HG03066 (cell line): ENCODE data around the gene GRP.

ENCODE experiments used
- ATAC-seq: cut with Tn5 transposase; IDR thresholded peaks from one replicate; pipeline ENCODE4 v1.9.1; 2021; ENCODE audit warnings: low read depth; ENCODE audit not compliant: unreplicated experiment

GRP gene

DNA sequence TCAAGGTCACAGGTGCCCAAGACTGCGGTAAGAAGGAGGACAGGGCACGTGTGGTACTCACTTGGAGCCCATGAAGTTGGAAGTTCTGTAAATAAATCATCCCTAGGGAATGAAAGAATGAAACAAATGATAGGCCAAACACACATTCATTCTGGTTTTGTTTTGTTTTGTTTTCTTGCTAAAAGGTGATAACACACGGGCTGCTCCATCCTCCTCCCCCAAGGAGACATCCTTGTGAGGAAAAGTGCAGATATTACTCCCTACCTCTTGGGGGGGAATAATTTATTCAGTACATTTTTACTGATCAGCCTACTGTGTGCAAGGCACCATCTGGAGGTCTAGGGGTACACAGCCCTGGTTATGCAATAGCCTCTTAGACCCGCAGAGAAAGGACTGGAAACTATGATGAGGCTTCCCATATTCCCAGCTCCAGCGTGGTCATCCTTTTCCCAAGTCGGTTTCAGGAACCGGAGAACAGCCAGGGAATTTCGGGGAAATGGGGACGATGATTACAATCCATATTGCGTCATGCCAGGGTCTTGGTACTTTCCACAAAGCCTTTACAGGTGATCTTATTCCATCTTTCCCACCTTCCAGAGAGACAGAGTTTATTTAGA is 47.0 kb downstream of the GRP start:
- ATAC-seq, result no peak

DNA sequence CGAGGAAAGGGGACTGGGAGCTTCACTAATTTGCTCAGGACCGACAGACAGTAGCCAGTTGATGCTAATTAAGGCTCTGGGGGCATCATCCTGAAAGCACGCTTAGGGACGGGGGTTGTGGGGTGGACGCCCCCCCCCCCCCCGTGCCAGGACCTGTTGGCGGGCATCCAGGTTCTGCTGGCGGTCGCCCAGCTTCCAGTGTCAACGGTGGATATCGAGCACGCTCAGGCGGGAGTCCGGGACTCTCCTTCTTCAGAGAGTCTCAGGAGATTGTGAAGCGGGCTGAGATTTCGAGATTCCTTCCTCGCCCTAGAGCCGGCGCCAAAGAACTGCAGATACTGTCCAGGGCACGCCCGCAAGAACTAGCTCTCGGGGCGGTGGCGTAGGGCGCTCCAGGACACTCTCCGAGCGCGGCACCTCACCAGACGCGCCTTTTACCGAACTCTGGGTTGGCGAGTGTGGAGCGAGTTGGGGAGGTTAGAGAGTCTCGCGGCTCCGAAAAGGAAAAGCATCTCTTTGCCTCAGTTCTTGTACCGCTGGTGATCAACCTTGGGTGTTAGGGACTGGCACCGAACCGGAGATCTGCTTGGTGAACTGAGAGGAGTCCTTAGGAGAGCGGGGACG is 47.7 kb downstream of the GRP start:
- no peak for ATAC-seq

DNA sequence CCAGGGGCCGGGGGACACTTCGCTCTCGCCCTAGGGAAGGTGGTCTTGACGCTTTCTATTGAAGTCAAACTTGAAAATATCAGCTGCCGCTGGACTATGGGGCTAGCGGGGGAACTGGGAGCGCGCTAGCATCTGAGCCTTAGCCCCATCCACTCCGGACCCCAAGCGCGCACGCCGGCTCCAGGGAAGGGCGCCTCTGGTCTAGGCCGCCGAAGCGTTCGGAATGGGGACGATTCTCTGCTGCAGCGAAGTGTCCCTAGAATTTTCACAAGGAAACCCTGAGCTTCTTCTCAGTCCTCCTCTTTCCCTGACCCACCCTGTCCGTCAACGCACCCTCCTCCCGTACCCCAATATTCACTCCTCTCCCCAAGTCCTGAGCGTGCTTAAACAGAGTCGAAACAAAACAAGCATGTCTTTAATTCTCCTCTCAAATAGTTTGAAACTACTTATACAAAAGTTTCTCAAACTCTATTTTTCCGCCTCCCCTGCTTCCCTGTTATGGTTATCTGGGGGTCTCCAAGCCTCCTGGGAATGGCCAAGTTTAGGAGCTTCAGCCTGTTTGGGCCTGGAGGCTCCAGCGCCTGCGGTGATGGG is 48.3 kb downstream of the GRP start:
- ATAC-seq, result no peak

DNA sequence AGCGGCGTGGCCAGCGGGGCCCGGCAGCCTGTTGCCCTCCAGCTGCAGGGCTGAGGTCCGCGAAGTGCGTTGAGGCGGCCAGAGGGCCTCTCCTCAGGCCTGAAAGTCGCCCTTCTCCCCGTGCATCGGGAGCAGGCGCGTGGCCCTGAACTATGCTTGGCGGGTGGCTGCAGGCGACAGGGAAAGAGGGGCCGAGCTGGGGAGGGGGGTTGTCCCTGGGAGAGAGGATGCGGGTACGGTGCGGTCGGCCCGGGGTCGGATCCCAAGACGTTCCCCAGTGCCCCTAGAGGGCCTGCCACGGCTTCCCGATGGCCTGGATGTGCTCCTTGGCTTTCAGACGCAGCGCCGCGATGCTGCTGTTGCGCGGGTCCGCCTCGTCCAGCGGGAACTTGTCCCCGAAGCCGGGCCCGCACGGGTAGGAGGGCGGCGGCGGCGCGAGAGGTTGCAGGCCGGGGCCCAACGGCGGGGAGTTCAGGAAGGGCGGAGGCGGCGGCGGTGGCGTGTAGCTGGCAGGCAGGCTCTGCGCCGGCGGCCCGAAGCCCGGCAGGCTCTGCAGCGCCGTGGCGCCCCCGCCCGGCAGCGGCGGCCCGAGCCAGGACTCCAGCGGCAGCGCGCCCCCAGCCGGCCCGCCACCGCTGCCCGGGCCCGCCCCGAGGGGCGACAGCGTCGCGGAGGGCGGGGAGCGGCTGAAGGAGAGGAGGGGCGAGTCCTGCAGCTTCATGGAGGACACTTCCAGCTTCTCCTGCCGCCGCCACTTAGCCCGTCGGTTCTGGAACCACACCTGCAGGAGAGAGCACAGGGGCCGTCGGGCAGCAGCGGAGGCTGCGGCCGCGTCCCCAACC is 49.0 kb downstream of the GRP start:
- ATAC-seq, result no peak

DNA sequence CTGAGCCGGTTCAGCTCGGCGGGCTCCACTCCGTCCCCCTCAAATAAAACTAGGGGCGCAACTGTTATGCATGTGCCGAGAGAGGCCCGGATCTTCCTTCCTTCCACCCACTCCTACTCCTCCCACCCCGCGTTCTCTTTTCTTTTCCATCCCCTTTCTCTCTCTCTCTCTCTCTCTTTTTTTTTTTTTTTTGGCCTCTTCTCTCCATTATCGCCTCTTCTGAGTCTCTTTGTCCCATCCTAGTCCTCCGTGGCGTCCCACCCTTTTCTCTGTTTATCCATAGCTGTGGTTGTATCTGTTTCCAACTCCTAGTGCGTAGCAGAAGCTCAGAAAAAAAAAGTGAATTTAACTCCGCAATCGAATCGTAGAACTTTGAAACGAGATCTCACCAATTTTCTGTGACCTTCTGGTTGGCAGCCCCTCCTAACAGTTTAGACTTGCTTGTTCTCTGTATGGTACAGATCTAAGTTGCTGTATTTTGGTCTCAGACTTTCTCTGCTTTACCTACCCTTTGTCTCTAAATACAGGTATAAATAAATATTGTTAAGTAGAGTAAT is 49.7 kb downstream of the GRP start:
- ATAC-seq, result no peak

DNA sequence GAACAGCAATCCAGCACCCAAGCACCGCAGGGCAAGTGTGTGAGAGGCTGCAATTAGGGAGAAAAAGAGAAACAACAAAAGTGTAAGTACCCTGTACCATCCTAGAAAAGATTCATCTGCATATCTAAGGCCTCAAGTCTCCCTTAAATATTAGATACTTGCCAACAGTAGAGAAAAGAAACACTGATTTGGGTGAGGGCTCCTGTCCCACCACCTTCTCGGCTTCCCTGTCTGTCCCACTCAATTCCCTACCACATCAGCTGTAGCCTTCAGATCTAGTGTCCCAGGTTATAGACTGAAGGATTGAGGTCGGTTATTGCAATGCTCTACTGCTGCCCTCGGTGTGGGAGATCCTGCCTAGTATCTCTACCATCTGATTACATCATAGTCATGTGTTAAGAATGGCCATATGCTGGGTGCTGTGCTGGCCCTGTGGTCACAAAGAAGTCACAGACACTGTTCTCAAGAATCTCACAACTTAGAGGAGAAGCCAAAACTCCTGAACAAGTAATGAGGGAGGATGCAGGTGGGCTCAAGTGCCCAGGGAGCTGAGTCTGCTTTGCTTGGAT is 50.8 kb downstream of the GRP start:
- ATAC-seq, result no peak

DNA sequence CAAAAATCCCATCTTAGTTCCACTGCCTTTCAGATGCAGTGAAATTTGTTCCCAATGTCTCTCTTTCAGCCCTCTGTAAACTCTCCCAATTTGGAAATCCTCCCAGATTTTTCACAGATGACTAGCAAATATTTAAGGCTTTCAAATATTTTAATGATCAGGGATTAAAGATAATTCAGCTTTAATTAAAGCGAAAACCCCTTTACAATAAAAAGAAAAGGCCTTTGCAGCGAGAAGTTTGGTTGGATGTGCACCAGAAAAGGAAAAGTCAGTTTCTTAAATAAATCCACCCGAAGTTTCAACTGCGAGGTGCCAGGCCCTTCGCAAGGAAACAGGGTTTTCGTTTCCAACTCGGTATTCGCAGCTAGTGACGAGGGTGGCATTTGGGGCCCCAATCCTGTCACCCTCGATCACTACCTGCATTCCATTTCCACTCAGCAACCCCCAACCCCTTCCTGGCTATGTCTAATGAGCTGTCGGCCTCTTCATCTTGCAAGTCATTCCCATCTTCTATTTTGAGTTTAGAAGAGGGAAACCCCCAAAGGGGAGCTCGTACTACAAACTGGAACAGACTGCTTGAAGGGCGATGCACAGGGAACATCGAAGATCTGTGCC is 51.8 kb downstream of the GRP start:
- ATAC-seq, result no peak

DNA sequence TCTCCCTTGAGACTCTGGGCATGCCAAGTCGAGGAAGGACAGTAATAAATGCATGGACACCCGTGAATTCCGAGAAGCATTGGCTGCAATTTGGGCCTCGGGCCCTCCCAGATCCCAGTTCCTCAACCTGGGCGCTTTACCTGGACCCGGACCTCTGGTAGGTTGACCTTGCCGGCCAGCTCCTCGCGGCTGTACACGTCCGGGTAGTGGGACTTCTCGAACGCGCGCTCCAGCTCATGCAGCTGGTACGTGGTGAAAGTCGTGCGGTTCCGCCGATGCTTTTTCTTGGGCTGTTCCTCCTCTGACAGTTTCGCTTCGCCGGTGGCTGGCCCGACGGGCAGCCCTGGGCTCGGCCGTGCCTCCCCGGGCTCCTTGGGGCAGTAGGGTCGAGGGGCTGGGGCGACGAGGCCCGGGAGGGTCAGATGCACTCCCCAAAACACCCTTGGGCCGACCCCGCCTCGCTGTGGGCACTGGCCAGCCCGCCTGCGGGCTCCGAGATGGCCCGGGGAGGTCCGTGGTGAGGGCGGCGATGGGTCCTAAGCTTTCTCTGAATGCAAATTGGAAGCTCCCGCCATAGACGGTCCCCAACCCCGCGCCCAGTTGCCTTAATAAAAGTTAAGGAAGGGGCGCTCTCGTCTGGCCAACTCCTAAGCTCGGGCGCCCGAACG is 52.4 kb downstream of the GRP start:
- ATAC-seq, result no peak

DNA sequence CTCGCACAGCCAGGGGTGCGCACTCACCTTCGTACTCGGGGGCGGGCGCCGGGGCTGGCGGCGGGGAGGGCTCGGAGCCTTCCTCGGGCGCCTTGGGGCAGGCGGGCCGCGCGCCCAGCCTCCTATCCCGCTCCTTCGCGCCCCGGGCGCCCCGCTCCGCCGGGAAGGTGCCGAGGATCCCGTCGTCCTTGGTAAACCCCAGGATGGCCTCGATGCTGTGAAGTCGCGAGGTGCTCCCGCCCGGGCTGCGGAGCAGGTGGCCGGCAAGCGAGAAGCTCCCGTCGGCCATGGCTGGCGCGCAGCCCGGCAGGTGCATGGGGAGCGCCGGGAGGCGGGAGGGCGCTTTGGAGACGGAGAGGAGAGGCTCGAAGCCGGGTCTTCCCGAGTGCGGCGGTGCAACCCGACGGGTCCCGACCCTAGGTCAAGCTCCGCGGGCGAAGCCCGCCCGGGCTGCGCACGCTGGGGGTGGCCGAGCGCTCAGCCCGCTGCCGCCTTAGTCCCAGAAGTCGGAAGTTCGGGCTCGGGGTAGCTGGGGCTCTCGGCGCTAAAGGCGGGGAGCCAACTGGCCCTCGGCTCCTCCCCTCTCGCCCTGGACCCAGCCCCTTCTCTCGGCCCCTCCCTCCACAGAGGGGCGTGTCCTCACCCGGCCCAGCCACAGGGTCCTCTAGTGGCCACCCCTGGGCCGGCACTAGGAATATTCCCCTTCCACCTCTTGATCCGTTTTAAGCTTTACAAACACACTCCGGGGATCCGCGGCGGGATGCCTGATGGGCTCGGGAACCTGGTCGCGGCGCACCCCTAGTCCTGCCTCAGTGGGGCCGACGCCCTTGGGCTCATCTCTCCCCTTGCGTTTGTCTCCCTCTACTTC is 53.2 kb downstream of the GRP start, which contains the start of gene RAX:
Gene RAX (minus strand): TSS at position 564 of the 868 bp plus-strand sequence. CDS start 248 bp downstream, at position 316.
- peak; percentile 68 for ATAC-seq

DNA sequence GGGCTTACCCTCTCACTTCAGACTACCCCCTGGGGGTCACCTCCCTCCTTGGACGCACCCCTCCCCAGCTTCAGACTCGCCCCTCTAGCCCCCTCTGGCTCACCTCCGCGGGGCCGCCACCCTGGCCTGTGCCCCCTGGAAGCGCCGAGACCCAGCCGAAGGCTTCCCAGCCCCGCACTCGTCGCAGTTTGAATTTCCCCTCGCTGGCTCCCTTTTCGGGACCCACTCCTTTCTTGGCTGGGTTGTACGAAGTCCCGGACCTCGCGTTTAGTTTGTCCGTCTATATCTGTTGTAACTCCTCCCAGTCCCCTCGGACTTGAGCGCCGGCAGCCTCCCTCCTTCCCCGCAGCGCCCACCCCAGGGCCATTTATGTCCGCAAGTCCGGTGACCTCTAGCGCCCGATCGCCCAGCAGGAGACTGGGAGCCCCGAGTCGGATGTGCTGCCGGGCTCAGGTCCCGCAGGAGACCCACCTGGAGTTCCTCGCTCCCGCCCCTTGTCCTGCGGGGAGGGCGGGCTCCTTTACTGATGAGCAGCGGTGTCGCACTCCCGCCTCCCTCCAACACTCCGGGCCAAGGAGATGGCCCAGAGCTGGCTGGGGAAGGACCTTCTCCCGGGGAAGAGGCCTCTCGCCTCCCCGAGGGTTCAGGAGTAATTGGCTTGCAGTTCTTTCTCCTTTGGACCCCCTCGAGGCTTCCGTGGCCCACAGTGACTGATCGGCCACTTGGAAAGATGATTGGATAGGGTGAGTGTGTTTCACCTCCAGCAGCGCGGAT is 54.0 kb downstream of the GRP start:
- no peak for ATAC-seq

DNA sequence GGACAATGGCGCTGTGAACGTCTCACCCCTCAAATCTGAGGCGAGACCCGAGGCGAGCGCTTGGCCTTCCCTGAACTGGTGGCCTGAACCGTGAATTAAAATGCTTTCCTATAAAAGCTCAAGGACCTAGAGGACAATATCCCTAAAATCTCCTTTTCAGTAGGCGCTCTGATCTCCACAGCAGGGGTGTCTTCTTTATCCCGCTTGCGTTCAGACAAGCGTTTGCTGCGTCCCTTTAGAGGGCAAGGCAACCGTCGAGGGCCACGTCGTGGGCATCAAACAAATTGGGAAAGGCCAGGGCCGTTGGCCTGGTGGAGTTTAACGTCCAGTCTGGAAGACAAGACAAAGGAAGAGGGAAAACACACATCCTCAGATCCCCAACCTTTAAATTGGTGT is 54.6 kb downstream of the GRP start:
- ATAC-seq, result no peak

DNA sequence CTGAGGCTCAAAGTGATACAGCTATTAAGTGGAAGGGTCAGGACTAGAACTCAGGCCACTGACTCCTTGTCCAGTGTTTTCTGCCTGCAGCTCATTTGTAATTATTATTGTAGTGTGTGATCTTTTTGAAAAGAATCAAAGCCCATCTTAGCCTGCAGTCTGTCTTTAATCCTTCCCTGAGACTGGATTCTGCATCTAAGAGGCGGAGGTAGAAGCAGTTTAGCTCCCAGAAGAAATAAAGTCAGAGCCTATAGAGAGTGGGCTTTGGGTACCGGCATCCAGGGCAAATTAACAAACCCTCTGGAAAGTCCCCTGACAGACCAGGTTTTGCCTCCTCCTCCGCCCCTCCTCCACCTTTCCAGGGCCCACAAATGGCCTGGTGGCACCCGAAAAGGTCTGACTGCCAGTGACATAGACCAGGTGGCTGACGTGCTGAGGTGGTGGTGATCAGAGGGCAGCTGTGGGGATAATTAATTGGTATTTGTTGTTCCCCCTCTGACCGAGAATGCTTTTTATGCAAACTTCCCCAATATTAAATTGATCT is 55.5 kb downstream of the GRP start:
- ATAC-seq, result no peak

DNA sequence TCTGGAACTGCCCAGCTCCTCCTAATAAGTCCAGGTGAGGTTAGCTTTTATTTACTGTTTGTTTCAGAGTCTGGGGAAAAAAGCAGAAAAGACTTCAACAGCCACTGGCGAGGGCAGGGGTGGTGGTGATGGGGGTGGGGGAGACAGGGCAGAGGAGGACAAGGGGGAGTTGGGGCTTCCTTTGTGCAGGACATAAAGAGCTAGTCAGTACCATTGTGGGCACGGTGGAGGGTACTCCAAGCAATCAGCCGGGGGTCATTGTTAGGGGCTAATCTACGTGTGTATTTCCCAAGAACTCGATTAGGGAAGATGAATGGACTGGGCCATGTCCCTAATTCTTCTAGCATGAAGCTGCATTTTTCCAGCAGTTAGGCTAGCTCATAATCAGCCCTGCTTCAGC is 56.1 kb downstream of the GRP start:
- ATAC-seq, result no peak

DNA sequence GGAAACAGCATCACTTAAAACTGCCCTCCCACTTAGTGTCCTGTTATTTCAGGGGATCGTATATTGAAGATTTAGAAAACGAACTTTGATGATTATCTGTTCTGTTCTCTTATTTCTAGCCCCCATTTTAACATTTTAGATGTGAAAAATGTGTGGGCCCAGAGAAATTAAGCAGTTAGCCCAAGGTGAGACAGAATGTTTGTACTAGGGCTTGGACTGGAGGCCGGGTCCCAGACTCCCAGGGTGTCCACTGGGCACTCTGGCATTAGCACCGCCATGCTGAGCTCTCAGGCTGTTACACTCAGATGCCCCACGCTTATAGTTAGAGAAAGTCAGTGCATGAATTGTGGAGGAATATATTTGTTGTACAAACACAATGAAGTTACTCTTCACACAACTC is 58.8 kb downstream of the GRP start:
- no peak for ATAC-seq

DNA sequence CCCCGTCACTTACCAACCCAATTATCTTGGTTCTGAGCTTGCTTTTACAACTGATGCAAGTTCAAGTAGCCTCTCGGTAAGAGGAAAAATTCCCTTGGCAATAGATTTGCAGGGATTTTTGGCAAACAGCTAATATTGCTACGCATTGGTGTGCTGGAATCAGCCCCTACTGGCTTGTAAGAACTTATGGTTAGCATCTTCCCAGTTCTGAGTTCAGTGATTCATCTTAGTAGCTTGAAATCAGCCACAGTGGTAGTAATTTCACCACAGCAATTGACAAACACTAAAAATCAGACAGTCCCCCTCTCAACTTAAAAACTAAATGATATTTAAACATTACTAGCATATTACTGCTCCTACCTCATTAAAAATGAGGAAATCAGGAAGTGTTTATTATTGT is 59.2 kb downstream of the GRP start:
- no peak for ATAC-seq

DNA sequence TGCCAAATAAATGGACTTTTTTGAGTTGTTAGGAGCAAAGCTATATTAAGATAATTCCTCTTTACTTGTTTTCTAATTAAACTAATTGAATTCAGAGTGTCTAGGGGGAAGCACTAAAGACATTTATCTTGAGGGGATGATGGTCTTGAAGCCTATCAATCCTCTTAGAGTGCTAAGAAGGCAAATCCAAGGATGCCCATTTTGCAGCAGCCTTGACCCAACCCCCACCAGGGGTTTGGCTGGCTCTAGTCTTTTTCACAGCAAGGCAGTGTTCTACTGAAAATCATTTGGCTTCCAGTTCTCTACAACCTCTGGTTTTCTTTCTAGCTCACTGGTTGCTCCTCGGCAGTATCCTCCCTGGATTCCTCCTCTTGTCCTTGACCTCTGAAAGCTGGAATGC is 59.8 kb downstream of the GRP start:
- ATAC-seq, result no peak
